Uterus (tissue), 2 donors: ENCODE measurements around the gene KIF3C.

Experiments
- CTCF ChIP-seq, 4 experiments: fragments of 200-600 bp in 2 of 4; fragments of 450-650 bp in 2 of 4; sonication (generic) in 2 of 4; IDR thresholded peaks; one replicate each; pipeline ENCODE4 v1.5.1; 2016 to 2019; ENCODE audit warnings: antibody characterized with exemption in 4 of 4, mild to moderate bottlenecking in 2 of 4, moderate library complexity in 1 of 4
- POLR2A ChIP-seq, 2 donors: fragments of 450-650 bp; IDR thresholded peaks; one replicate each; pipeline ENCODE4 v1.6.1; 2016; ENCODE audit warnings: antibody characterized with exemption in 2 of 2, mild to moderate bottlenecking in 1 of 2, moderate library complexity in 1 of 2

- TF ChIP-seq POLR2A (IDR thresholded peaks at IDR 0.05), result no peak
- TF ChIP-seq CTCF (IDR thresholded peaks at IDR 0.05), result no peak
These were observed 86.7 kb downstream of the KIF3C start for GRCh38 chr2:25895610-25896009.
